H1 (cell line): ENCODE results near the gene APOBEC2. TPM values are rescaled to one million over a fixed set of nuclear protein-coding genes. Genes with fewer than 3 reads are reported as not detected.

ENCODE experiments used
- CTCF ChIA-PET: fragments of 300-600 bp; sonication (Branson Sonifier 250); formaldehyde crosslinking; loops from one replicate; lab custom pipeline; 2021; ENCODE audit not compliant: partially characterized antibody; lab: Charles Lee
- POLR2A ChIA-PET: fragments of 300-600 bp; sonication (Branson Sonifier 250); formaldehyde crosslinking; loops from one replicate; lab custom pipeline; 2021; ENCODE audit warnings: inconsistent platforms; ENCODE audit not compliant: partially characterized antibody; lab: Charles Lee
- DNase-seq, 2 experiments: peaks; one replicate each; pipeline versions ENCODE4 v3.0.0 to v3.0.0-alpha.2; 2010 to 2022; ENCODE audit warnings: low spot score in 2 of 2, low read depth in 1 of 2, mixed read lengths in 1 of 2
- FAIRE-seq: peaks from 2 replicates; lab custom pipeline; 2011; peaks lifted over from hg19 to GRCh38; lab: Jason Lieb, UNC
- H2AFZ ChIP-seq: 2 replicates; pipeline ENCODE4 v1.8.1; 2012; ENCODE audit warnings: low read length, inconsistent platforms
- H2AK5ac ChIP-seq: 2 replicates; pipeline ENCODE4 v1.6.1; 2013; ENCODE audit warnings: low read depth, low read length
- H2BK120ac ChIP-seq: replicated peaks from 2 replicates; pipeline ENCODE3; 2013; ENCODE audit warnings: low read depth, low read length, inconsistent platforms
- H2BK12ac ChIP-seq: 2 replicates; pipeline ENCODE4 v1.6.1; 2013; ENCODE audit warnings: low read depth, low read length
- H2BK15ac ChIP-seq: 2 replicates; pipeline ENCODE4 v1.6.1; 2013; ENCODE audit warnings: low read length
- H2BK20ac ChIP-seq: 2 replicates; pipeline ENCODE4 v1.6.1; 2013; ENCODE audit warnings: low read length
- H2BK5ac ChIP-seq: 2 replicates; pipeline ENCODE4 v1.6.1; 2013; ENCODE audit warnings: low read depth, low read length
- H3K14ac ChIP-seq: 2 replicates; pipeline ENCODE4 v1.6.1; 2013; ENCODE audit warnings: inconsistent platforms; ENCODE audit not compliant: insufficient read length
- H3K18ac ChIP-seq: 2 replicates; pipeline ENCODE4 v1.6.1; 2013; ENCODE audit warnings: low read length; ENCODE audit errors: extremely low read depth
- H3K23ac ChIP-seq: 2 replicates; pipeline ENCODE4 v1.6.1; 2013; ENCODE audit warnings: inconsistent platforms; ENCODE audit not compliant: insufficient read length
- H3K23me2 ChIP-seq: 2 replicates; pipeline ENCODE4 v1.6.1; 2013; ENCODE audit warnings: low read depth, low read length
- H3K27ac ChIP-seq: 2 replicates; pipeline ENCODE4 v1.6.1; 2011; ENCODE audit warnings: low read depth, low read length, inconsistent platforms
- H3K27me3 ChIP-seq, 4 experiments: replicated peaks in 1 of 4; 1 replicate in 1 of 4; 2 replicates in 3 of 4; pipeline versions ENCODE4 v1.6.1 to v1.8.1; 2011 to 2013; ENCODE audit warnings: low read length in 3 of 4, mild to moderate bottlenecking in 3 of 4, inconsistent platforms in 2 of 4, mixed read lengths in 2 of 4, moderate library complexity in 1 of 4; ENCODE audit not compliant: control insufficient read depth in 3 of 4, insufficient read depth in 3 of 4; ENCODE audit errors: extremely low read depth in 1 of 4
- H3K36me3 ChIP-seq, 4 experiments: 2 replicates each; pipeline versions ENCODE4 v1.6.1 to v1.8.1; 2011 to 2013; ENCODE audit warnings: mild to moderate bottlenecking in 4 of 4, low read length in 3 of 4, moderate library complexity in 2 of 4, control low read depth in 1 of 4, inconsistent platforms in 1 of 4; ENCODE audit not compliant: insufficient read depth in 4 of 4, control insufficient read depth in 2 of 4
- H3K4ac ChIP-seq: replicated peaks from 2 replicates; pipeline ENCODE3; 2013; ENCODE audit warnings: low read length, low read depth, mixed read lengths, inconsistent platforms; ENCODE audit not compliant: insufficient read length
- H3K4me1 ChIP-seq, 4 experiments: replicated peaks in 1 of 4; 1 replicate in 1 of 4; 2 replicates in 3 of 4; pipeline versions ENCODE4 v1.6.1 to v1.8.1; 2011 to 2013; ENCODE audit warnings: low read length in 3 of 4, inconsistent platforms in 2 of 4, mixed read lengths in 1 of 4; ENCODE audit not compliant: insufficient read depth in 4 of 4, control insufficient read depth in 3 of 4
- H3K4me2 ChIP-seq, 2 experiments: 2 replicates each; pipeline versions ENCODE4 v1.6.1 to v1.8.1; 2011 to 2013; ENCODE audit warnings: low read depth in 2 of 2, low read length in 2 of 2, control low read depth in 1 of 2, inconsistent platforms in 1 of 2, mild to moderate bottlenecking in 1 of 2; ENCODE audit not compliant: insufficient read depth in 1 of 2
- H3K4me3 ChIP-seq, 4 experiments: fragments of 200-600, 300-600 bp in 1 of 4; sonication (generic), shearing (Covaris generic), sonication (Bioruptor Twin) in 1 of 4; 2 replicates each; pipeline versions ENCODE4 v1.5.1 to v1.8.1; 2011 to 2016; ENCODE audit warnings: low read length in 4 of 4, low read depth in 3 of 4, control low read depth in 2 of 4, inconsistent platforms in 2 of 4, mild to moderate bottlenecking in 2 of 4, mixed read lengths in 1 of 4, moderate library complexity in 1 of 4; ENCODE audit not compliant: insufficient read depth in 2 of 4; ENCODE audit errors: extremely low read depth in 1 of 4
- H3K56ac ChIP-seq: replicated peaks from 2 replicates; pipeline ENCODE3; 2013; ENCODE audit warnings: low read depth, mild to moderate bottlenecking, mixed read lengths, low read length, inconsistent platforms; ENCODE audit not compliant: insufficient read length
- H3K79me1 ChIP-seq: 2 replicates; pipeline ENCODE4 v1.6.1; 2013; ENCODE audit warnings: low read depth, low read length, control low read depth
- H3K79me2 ChIP-seq, 2 experiments: 2 replicates each; pipeline versions ENCODE4 v1.6.1 to v1.8.1; 2012 to 2013; ENCODE audit warnings: low read length in 2 of 2, mild to moderate bottlenecking in 2 of 2, inconsistent platforms in 1 of 2; ENCODE audit not compliant: insufficient read depth in 2 of 2, control insufficient read depth in 1 of 2
- H3K9ac ChIP-seq, 4 experiments: replicated peaks in 1 of 4; 1 replicate in 1 of 4; 2 replicates in 3 of 4; pipeline versions ENCODE4 v1.6.1 to v1.8.1; 2011 to 2013; ENCODE audit warnings: low read depth in 3 of 4, low read length in 3 of 4, control low read depth in 2 of 4, mild to moderate bottlenecking in 2 of 4, moderate library complexity in 2 of 4, inconsistent platforms in 1 of 4; ENCODE audit errors: extremely low read depth in 1 of 4
- H3K9me3 ChIP-seq, 2 experiments: 2 replicates each; pipeline versions ENCODE4 v1.6.1 to v1.8.1; 2012 to 2013; ENCODE audit warnings: mild to moderate bottlenecking in 2 of 2, moderate library complexity in 2 of 2, control low read depth in 1 of 2, inconsistent platforms in 1 of 2, low read depth in 1 of 2, low read length in 1 of 2, mixed read lengths in 1 of 2; ENCODE audit not compliant: insufficient read depth in 2 of 2
- H4K20me1 ChIP-seq, 2 experiments: replicated peaks in 1 of 2; 2 replicates each; pipeline versions ENCODE3 to v1.8.1; 2011 to 2013; ENCODE audit warnings: inconsistent platforms in 2 of 2, low read length in 2 of 2, mild to moderate bottlenecking in 1 of 2; ENCODE audit not compliant: insufficient read depth in 2 of 2, control insufficient read depth in 1 of 2
- H4K5ac ChIP-seq: 2 replicates; pipeline ENCODE4 v1.6.1; 2013; ENCODE audit warnings: low read length, low read depth, mixed read lengths, inconsistent platforms; ENCODE audit not compliant: insufficient read length
- H4K8ac ChIP-seq: 2 replicates; pipeline ENCODE4 v1.8.0; 2013; ENCODE audit warnings: mild to moderate bottlenecking, moderate library complexity, low read length, inconsistent platforms; ENCODE audit not compliant: insufficient read depth; ENCODE audit errors: extremely low read depth
- H4K91ac ChIP-seq: replicated peaks from 2 replicates; pipeline ENCODE3; 2013; ENCODE audit warnings: low read length, mixed read lengths, inconsistent platforms; ENCODE audit not compliant: insufficient read length
- ATF2 ChIP-seq: IDR thresholded peaks from 2 replicates; pipeline ENCODE4 v1.6.1; 2012; ENCODE audit warnings: low read length, inconsistent platforms
- BRCA1 ChIP-seq: IDR thresholded peaks from 2 replicates; pipeline ENCODE4 v1.6.1; 2012; ENCODE audit warnings: low read depth, low read length, improper control_type of control experiment
- CBX8 ChIP-seq: fragments of 300-800, 300-1000 bp; sonication (generic); IDR thresholded peaks from 2 replicates; pipeline ENCODE4 v1.7.1; 2016; ENCODE audit warnings: low read depth, low read length, borderline replicate concordance
- EZH2 ChIP-seq: fragments of 200-600 bp; sonication (generic); IDR thresholded peaks from 2 replicates; pipeline ENCODE4 v1.7.1; 2012; ENCODE audit warnings: low read depth, mild to moderate bottlenecking, moderate library complexity, low read length, inconsistent platforms; ENCODE audit not compliant: severe bottlenecking
- FOSL1 ChIP-seq: IDR thresholded peaks from 2 replicates; pipeline ENCODE4 v1.6.1; 2011; ENCODE audit warnings: mild to moderate bottlenecking, low read depth, low read length, moderate library complexity; ENCODE audit not compliant: insufficient read depth
- GTF2F1 ChIP-seq: IDR thresholded peaks from 2 replicates; pipeline ENCODE4 v1.6.1; 2012; ENCODE audit warnings: low read depth, low read length, improper control_type of control experiment, borderline replicate concordance
- HDAC2 ChIP-seq, 2 experiments: fragments of 300-600 bp in 1 of 2; sonication (generic) in 1 of 2; IDR thresholded peaks; 2 replicates each; pipeline ENCODE4 v1.6.1; 2011 to 2012; ENCODE audit warnings: low read depth in 2 of 2, low read length in 2 of 2, mild to moderate bottlenecking in 2 of 2, moderate library complexity in 2 of 2, borderline replicate concordance in 1 of 2, inconsistent platforms in 1 of 2
- JUND ChIP-seq: IDR thresholded peaks from 2 replicates; pipeline ENCODE4 v1.6.1; 2011; ENCODE audit warnings: mild to moderate bottlenecking, improper control_type of control experiment, low read length
- KDM4A ChIP-seq: IDR thresholded peaks from one replicate; pipeline ENCODE4 v1.7.1; 2012; ENCODE audit warnings: low read depth, mild to moderate bottlenecking, moderate library complexity, low read length, inconsistent platforms; ENCODE audit not compliant: severe bottlenecking
- PHF8 ChIP-seq: fragments of 200-600 bp; sonication (generic); conservative IDR thresholded peaks from 2 replicates; pipeline ENCODE4 v1.7.1; 2012; ENCODE audit warnings: low read depth, mild to moderate bottlenecking, inconsistent platforms, low read length, moderate library complexity
- SIN3A ChIP-seq, 2 experiments: IDR thresholded peaks in 1 of 2; conservative IDR thresholded peaks in 1 of 2; 2 replicates each; pipeline ENCODE4 v1.6.1; 2011 to 2012; ENCODE audit warnings: low read length in 2 of 2, improper control_type of control experiment in 1 of 2, low read depth in 1 of 2, mild to moderate bottlenecking in 1 of 2
- SIRT6 ChIP-seq: IDR thresholded peaks from one replicate; pipeline ENCODE4 v1.7.1; 2012; ENCODE audit warnings: low read length, inconsistent platforms
- WGBS, 2 experiments: shearing (Covaris generic) in 1 of 2; methylation state at CpG; one replicate each; pipeline versions ENCODE4 v1.1.6 to v1.1.7; 2013 to 2015; ENCODE audit warnings: low lambda C conversion rate in 2 of 2, mixed read lengths in 2 of 2, inconsistent platforms in 1 of 2, low coverage in 1 of 2, missing lambda C conversion rate in 1 of 2; ENCODE audit not compliant: insufficient replicate concordance in 2 of 2, insufficient coverage in 1 of 2, insufficient read length in 1 of 2; ENCODE audit errors: extremely low coverage in 1 of 2, missing lambda C conversion rate in 1 of 2; 5-methylcytosine and 5-hydroxymethylcytosine counted together
- polyA plus RNA-seq, 7 experiments: library from polyadenylated mRNA; depleted of rRNA in 3 of 7; stranded (reverse) in 5 of 7; unstranded in 2 of 7; fragments of >200 nt in 5 of 7; fragments of 200-250 nt in 2 of 7; gene quantifications; 1 replicate in 5 of 7; 2 replicates in 1 of 7; 4 replicates in 1 of 7; pipeline versions ENCODE4 v1.2.1 to v1.2.3, GENCODE V29; 2011 to 2013; ENCODE audit warnings: missing spikeins in 2 of 7, mixed read lengths in 2 of 7
- total RNA-seq: library from RNA; stranded (reverse); fragmentation: NEBNext Ultra II Directional; extraction: Animal tissue kit (Norgen Biotek cat#: 25700); gene quantifications from 2 replicates; pipeline ENCODE4 v1.2.1, GENCODE V29; 2021

APOBEC2 gene
- total and polyA plus RNA-seq, 2 of the 8 experiments (the other 6 are each of a cell fraction or from before 2014, with no cell fraction given): not detected

DNA sequence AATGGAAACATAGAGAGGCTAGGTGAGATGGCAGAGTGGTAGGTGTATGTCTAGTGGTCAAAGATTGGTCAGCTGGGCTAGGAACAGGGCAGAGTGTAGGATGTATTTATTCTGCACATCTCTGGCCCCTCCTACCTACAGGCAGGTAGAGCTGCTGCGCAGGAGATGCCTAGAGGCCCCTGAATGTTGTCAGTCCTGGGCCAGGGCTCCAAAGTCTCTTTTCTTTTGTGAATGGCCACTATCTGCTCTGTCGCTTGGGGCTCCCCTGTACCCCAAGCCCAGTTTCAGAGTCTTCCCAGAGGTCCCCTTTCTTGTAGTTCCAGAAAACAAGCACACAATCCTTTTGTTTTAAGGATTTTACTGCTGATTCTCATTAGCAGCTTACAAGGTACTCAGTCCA lies 5.7 kb upstream of the APOBEC2 start:
- Histone ChIP-seq H3K23ac (no peak overlapping the region), H3K23me2 (no peaks in the 10 kb centered on the region), H3K4me1 (no peaks in the 10 kb centered on the region), H2BK12ac (no peak overlapping the region), H2BK15ac (no peak overlapping the region), H3K79me2 (no peaks in the 10 kb centered on the region), H4K20me1 (no peaks in the 10 kb centered on the region), H3K9me3 (no peaks in the 10 kb centered on the region), H2AFZ (no peak overlapping the region), H4K91ac (no peak overlapping the region), H3K36me3 (no peaks in the 10 kb centered on the region), H2AK5ac (no peak overlapping the region), H3K27me3 (no peaks in the 10 kb centered on the region), H3K79me1 (no peaks in the 10 kb centered on the region), H3K4me2 (no peak overlapping the region), H3K27ac (no peak overlapping the region), H2BK120ac (no peak overlapping the region), H4K8ac (no peak overlapping the region), H3K56ac (no peak overlapping the region), H2BK5ac (no peak overlapping the region), H2BK20ac (no peak overlapping the region), H3K9ac (no peak overlapping the region), H3K18ac (no peak overlapping the region), H3K4me3 (no peak overlapping the region), H3K4ac (no peak overlapping the region), H4K5ac (no peak overlapping the region), H3K14ac (no peak overlapping the region)
- DNase-seq: peak in 1 of 2 experiments; percentile 19
- 91% methylated on average over 2 of the region's 2 CpGs; no CpG with 5 or more reads in 1 of the 2 experiments for WGBS, 2 experiments
- POLR2A ChIA-PET: interaction anchor here (1.1 to 1.4 kb wide), 2 partner anchors 19 kb away, joined by 3 read pairs; no protein-coding TSS in a partner anchor
- no peak for FAIRE-seq
- CTCF ChIA-PET: interaction anchor here (0.9 to 2.5 kb wide), 5 partner anchors 9 to 33 kb away, joined by 3 to 15 read pairs (median 8); no protein-coding TSS in a partner anchor
- TF ChIP-seq JUND (no peak), HDAC2 (IDR thresholded peaks at IDR 0.05; ENCODE audit: borderline replicate concordance in 1 of 2, low read depth in 2 of 2, low read length in 2 of 2) (no peak), FOSL1 (no peak), CBX8 (no peak), GTF2F1 (no peak), SIN3A (conservative IDR thresholded peaks at IDR 0.05 in 1 of 2, IDR thresholded peaks at IDR 0.05 in 1 of 2; ENCODE audit: low read depth in 1 of 2, low read length in 2 of 2) (no peak), KDM4A (no peak), ATF2 (no peak), BRCA1 (no peak), EZH2 (no peak), SIRT6 (no peak), PHF8 (no peak)
